ENCODE data around the gene MRAP. TPM values are rescaled to one million over a fixed set of nuclear protein-coding genes. Genes with fewer than 3 reads are reported as not detected.

Gene MRAP
- polyA plus RNA-seq, 1 experiment: not detected

DNA sequence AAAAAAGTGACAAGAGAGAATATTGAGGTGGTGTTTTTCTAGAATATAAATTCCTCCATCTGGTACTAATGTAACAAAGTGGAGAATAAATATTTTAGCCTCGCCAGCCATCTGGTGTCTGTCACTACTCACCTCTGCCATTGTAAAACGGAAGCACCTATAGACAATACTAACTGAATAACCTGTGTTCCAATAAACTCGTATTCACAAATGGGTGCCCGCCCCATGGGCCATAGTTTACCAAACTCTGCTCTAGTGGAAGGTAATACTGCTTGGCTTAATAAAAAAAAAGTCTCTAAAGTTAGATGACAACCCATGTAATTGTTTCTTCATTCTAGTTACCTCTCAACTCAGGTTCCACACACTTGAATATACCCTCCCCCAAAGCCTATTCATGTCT, 27.9 kb upstream of the MRAP start:
- TF ChIP-seq, protein P1, sequence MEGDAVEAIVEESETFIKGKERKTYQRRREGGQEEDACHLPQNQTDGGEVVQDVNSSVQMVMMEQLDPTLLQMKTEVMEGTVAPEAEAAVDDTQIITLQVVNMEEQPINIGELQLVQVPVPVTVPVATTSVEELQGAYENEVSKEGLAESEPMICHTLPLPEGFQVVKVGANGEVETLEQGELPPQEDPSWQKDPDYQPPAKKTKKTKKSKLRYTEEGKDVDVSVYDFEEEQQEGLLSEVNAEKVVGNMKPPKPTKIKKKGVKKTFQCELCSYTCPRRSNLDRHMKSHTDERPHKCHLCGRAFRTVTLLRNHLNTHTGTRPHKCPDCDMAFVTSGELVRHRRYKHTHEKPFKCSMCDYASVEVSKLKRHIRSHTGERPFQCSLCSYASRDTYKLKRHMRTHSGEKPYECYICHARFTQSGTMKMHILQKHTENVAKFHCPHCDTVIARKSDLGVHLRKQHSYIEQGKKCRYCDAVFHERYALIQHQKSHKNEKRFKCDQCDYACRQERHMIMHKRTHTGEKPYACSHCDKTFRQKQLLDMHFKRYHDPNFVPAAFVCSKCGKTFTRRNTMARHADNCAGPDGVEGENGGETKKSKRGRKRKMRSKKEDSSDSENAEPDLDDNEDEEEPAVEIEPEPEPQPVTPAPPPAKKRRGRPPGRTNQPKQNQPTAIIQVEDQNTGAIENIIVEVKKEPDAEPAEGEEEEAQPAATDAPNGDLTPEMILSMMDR (IDR thresholded peaks at IDR 0.05; ENCODE audit: insufficient read depth, low read depth, low read length): no peak
- Histone ChIP-seq H3K36me3 (ENCODE audit: control insufficient read depth, insufficient read depth, low read length) (peaks cover 4% of the 10 kb centered on the region), H3K4me3 (ENCODE audit: low read depth, low read length) (no peak overlapping the region), H3K27me3 (ENCODE audit: control insufficient read depth, insufficient read depth, low read length) (no peaks in the 10 kb centered on the region)
- DNase-seq (ENCODE audit: low read depth): no peak
- ChIA-PET CTCF (interaction anchor here (1.2 kb wide), 1 partner anchor 12 kb away, joined by 7 read pairs; no protein-coding TSS in a partner anchor), POLR2A (no interaction called here)

DNA sequence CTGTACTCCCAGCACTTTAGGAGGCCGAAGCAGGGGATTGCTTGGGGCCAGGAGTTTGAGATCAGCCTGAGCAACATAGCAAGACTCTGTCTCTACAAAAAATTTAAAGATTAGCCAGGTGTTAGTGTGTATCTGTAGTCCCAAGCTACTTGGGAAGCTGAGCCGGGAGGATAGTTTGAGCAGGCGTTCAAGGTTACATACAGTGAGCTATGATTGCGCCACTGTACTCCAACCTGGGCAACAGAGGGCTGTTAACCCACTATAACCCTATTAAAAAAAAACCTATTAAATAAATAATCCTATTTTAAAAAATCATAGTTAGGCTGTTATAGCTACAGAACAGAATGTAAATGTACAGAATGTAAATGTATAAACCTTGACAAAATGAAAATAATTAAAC, 22.0 kb upstream of the MRAP start:
- Histone ChIP-seq H3K36me3 (ENCODE audit: control insufficient read depth, insufficient read depth, low read length) (no peaks in the 10 kb centered on the region), H3K4me3 (ENCODE audit: low read depth, low read length) (no peak overlapping the region), H3K27me3 (ENCODE audit: control insufficient read depth, insufficient read depth, low read length) (no peaks in the 10 kb centered on the region)
- ChIA-PET POLR2A (no interaction called here), CTCF (interaction anchor here (1.4 to 1.7 kb wide), 2 partner anchors 18 to 293 kb away, joined by 4 to 5 read pairs; no protein-coding TSS in a partner anchor)
- TF ChIP-seq, protein P1 (IDR thresholded peaks at IDR 0.05; ENCODE audit: insufficient read depth, low read depth, low read length): no peak
- DNase-seq (ENCODE audit: low read depth): no peak

DNA sequence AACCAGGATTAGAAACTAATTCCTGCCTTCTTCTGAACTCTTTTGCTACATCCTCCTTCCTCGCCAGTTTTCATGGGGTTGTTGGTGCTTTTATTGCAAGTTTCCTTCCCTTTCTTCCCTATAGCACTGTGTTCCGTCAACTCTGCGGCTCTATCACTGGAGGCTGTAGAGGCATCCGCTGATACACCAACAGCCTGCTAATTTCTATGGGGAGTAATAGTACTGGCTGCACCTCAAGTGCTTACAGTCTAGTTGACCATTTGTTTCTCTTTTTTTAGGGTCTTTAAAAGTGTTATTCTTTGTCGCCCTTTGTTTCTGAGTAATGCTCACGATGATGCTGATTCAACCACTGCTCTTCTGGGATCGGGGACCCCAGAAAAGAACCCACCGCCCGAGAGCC, 20.6 kb upstream of the MRAP start:
- Histone ChIP-seq H3K36me3 (ENCODE audit: control insufficient read depth, insufficient read depth, low read length) (no peaks in the 10 kb centered on the region), H3K27me3 (ENCODE audit: control insufficient read depth, insufficient read depth, low read length) (no peaks in the 10 kb centered on the region), H3K4me3 (ENCODE audit: low read depth, low read length) (peak overlapping the region; percentile 98)
- POLR2A ChIA-PET: no interaction called here
- TF ChIP-seq, protein P1 (IDR thresholded peaks at IDR 0.05; ENCODE audit: insufficient read depth, low read depth, low read length): no peak
- no peak for DNase-seq (ENCODE audit: low read depth)
- CTCF ChIA-PET: interaction anchor here (0.6 to 1.8 kb wide), 2 partner anchors 37 to 492 kb away, joined by 3 to 5 read pairs; no protein-coding TSS in a partner anchor

DNA sequence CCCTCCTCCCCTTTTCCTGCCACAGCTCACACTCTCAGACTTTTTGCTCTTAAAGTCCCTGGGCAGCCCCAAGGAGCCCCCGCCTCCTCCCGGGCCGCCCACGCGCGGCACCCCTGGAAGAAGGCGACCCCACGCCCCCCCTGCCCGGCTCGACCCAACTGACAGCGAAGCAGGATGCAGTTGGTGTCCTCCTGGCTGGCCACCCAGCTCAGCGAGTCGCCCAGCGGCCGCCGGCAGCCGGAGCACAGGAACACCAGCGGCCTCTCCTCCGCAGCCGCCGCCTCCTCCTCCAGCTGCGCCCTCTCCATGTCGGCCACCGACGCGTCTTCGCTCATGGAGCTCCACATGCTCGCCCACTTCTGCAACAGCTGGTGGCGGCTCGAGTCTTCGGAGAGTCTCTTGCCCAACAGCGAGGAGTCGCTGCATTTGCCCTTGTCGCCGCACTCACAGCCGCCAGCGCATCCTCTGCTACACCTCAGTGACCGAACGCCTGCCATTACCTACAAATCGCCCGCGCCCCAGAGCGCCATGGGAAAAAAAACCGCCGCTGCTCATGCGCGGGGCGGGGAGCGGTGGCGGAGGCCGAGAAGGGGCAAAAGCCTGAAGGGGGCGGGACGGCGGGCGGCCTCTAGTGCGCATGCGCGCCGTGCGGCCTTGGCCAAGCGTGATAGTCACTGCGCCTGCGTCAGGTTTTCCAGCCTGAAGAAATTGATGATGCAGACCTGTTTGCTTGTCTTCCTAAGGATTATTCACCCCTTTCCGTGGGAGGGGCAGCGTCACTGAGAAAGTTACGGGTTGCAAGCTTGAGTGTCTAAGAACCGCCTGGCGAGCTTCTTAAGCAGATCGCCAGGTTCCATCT, 19.9 kb upstream of the MRAP start, which contains the start of gene MIS18A:
MIS18A (minus strand) TSS at position 532 of the 859 bp plus-strand sequence; CDS start at position 497, 35 bp downstream.
- TF ChIP-seq, protein P1 (IDR thresholded peaks at IDR 0.05; ENCODE audit: insufficient read depth, low read depth, low read length): 0 out of 2 replicates have a peak, but pooled peaks have one; percentile 1
- peak; percentile 76 for DNase-seq (ENCODE audit: low read depth)
- Histone ChIP-seq H3K4me3 (ENCODE audit: low read depth, low read length) (peak within 1 kb of the TSS; percentile 98), H3K27me3 (ENCODE audit: control insufficient read depth, insufficient read depth, low read length) (no peaks in the 10 kb centered on the region), H3K36me3 (ENCODE audit: control insufficient read depth, insufficient read depth, low read length) (no peaks in the 10 kb centered on the region; the same call in 1 of the 2 replicates)
- POLR2A ChIA-PET: no interaction called here
- CTCF ChIA-PET: interaction anchor here (0.6 to 1.8 kb wide), 3 partner anchors 37 to 493 kb away, joined by 3 to 5 read pairs (median 3); no protein-coding TSS in a partner anchor

DNA sequence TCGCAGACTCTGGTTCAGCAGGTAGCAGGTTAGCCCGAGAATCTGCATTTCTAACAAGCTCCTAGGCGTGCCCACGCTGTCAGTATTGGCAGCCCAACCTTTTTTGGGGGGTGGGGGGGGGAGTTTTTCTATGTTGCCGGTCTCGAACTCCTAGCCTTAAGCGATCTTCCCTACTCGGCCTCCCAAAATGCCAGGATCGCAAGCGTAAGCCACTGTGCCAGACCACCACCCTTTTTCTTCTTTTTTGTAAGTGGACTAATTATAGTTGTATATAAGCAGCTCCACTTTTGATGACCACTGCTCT, 19.3 kb upstream of the MRAP start:
- Histone ChIP-seq H3K4me3 (ENCODE audit: low read depth, low read length) (peak overlapping the region; percentile 98), H3K27me3 (ENCODE audit: control insufficient read depth, insufficient read depth, low read length) (no peaks in the 10 kb centered on the region), H3K36me3 (ENCODE audit: control insufficient read depth, insufficient read depth, low read length) (no peaks in the 10 kb centered on the region; the same call in 1 of the 2 replicates)
- ChIA-PET CTCF (interaction anchor here (0.6 to 1.8 kb wide), 2 partner anchors 409 to 493 kb away, joined by 3 to 5 read pairs; no protein-coding TSS in a partner anchor), POLR2A (no interaction called here)
- no peak for DNase-seq (ENCODE audit: low read depth)
- TF ChIP-seq, protein P1 (IDR thresholded peaks at IDR 0.05; ENCODE audit: insufficient read depth, low read depth, low read length): no peak
